ENCODE data around the gene MYBPC3. TPM values are rescaled to one million over a fixed set of nuclear protein-coding genes. Genes with fewer than 3 reads are reported as not detected.

MYBPC3 gene
- total RNA-seq, 4 donors from 2014 or later: 0.21 to 0.57 TPM; not detected in 2

GRCh38 chr11:47333526-47333845 is 19.0 kb downstream of the MYBPC3 start:
- Histone ChIP-seq H3K27ac (no peak overlapping the region), H3K9me3 (no peaks in the 10 kb centered on the region), H3K36me3 (peaks cover 5% of the 10 kb centered on the region), H3K27me3 (no peaks in the 10 kb centered on the region), H3K4me3 (no peak overlapping the region), H3K4me1 (peaks cover 27% of the 10 kb centered on the region)
- DNase-seq (ENCODE audit: low spot score in 2 of 2): no peak
- TF ChIP-seq POLR2A (IDR thresholded peaks at IDR 0.05) (no peak), POLR2AphosphoS5 (IDR thresholded peaks at IDR 0.05) (no peak)
- WGBS: 85% methylated on average over 4 of the region's 14 CpGs

GRCh38 chr11:47332791-47333525 is 19.5 kb downstream of the MYBPC3 start:
- no peak for TF ChIP-seq POLR2AphosphoS5 (IDR thresholded peaks at IDR 0.05)
- H3K27ac ChIP-seq: no peak overlapping the region
- peaks cover 5% of the 10 kb centered on the region for H3K36me3 ChIP-seq
- 91% methylated on average over 15 of the region's 20 CpGs for WGBS
- DNase-seq (ENCODE audit: low spot score in 2 of 2): no peak
- no peaks in the 10 kb centered on the region for H3K9me3 ChIP-seq
- H3K4me1 ChIP-seq: peaks cover 27% of the 10 kb centered on the region
- no peak overlapping the region for H3K4me3 ChIP-seq
- H3K27me3 ChIP-seq: no peaks in the 10 kb centered on the region

GRCh38 chr11:47332303-47332711 is 20.2 kb downstream of the MYBPC3 start:
- Histone ChIP-seq H3K4me3 (no peak overlapping the region), H3K27ac (no peak overlapping the region), H3K9me3 (no peaks in the 10 kb centered on the region), H3K27me3 (no peaks in the 10 kb centered on the region), H3K4me1 (peaks cover 27% of the 10 kb centered on the region), H3K36me3 (peaks cover 5% of the 10 kb centered on the region)
- WGBS: 71% methylated on average over 9 of the region's 13 CpGs
- DNase-seq (ENCODE audit: low spot score in 2 of 2): no peak
- no peak for TF ChIP-seq EP300 (IDR thresholded peaks at IDR 0.05)
- TF ChIP-seq POLR2A (IDR thresholded peaks at IDR 0.05): no peak
- TF ChIP-seq CTCF (IDR thresholded peaks at IDR 0.05): no peak
- no peak for TF ChIP-seq POLR2AphosphoS5 (IDR thresholded peaks at IDR 0.05)

GRCh38 chr11:47331454-47332302 is 20.8 kb downstream of the MYBPC3 start:
- Histone ChIP-seq H3K27ac (no peak overlapping the region), H3K9me3 (no peaks in the 10 kb centered on the region), H3K27me3 (no peaks in the 10 kb centered on the region), H3K4me3 (no peak overlapping the region), H3K4me1 (peaks cover 27% of the 10 kb centered on the region), H3K36me3 (peaks cover 5% of the 10 kb centered on the region)
- WGBS: 66% methylated on average over 6 of the region's 21 CpGs
- TF ChIP-seq POLR2A (IDR thresholded peaks at IDR 0.05): no peak
- no peak for TF ChIP-seq EP300 (IDR thresholded peaks at IDR 0.05)
- no peak for TF ChIP-seq POLR2AphosphoS5 (IDR thresholded peaks at IDR 0.05)
- TF ChIP-seq CTCF (IDR thresholded peaks at IDR 0.05): no peak
- no peak for DNase-seq (ENCODE audit: low spot score in 2 of 2)

GRCh38 chr11:47329987-47330931 is 22.2 kb downstream of the MYBPC3 start:
- H3K36me3 ChIP-seq: peaks cover 5% of the 10 kb centered on the region
- H3K4me3 ChIP-seq: no peak overlapping the region
- peaks cover 27% of the 10 kb centered on the region for H3K4me1 ChIP-seq
- TF ChIP-seq CTCF (IDR thresholded peaks at IDR 0.05) (no peak), POLR2AphosphoS5 (IDR thresholded peaks at IDR 0.05) (no peak), POLR2A (IDR thresholded peaks at IDR 0.05) (no peak), EP300 (IDR thresholded peaks at IDR 0.05) (no peak)
- H3K27ac ChIP-seq: peak overlapping the region; percentile 36
- 45% methylated on average over 15 of the region's 16 CpGs for WGBS
- no peak for DNase-seq (ENCODE audit: low spot score in 2 of 2)
- no peaks in the 10 kb centered on the region for H3K9me3 ChIP-seq
- no peaks in the 10 kb centered on the region for H3K27me3 ChIP-seq
